H1 (cell line): ENCODE data around the gene ZC3H18. TPM values are rescaled to one million over a fixed set of nuclear protein-coding genes. Genes with fewer than 3 reads are reported as not detected.

Experiments
- CHD1 ChIP-seq: IDR thresholded peaks from 2 replicates; pipeline ENCODE4 v1.6.1; 2012; ENCODE audit warnings: low read depth, low read length, improper control_type of control experiment
- CTBP2 ChIP-seq: IDR thresholded peaks from 2 replicates; pipeline ENCODE4 v1.7.0; 2011; ENCODE audit warnings: borderline replicate concordance, mild to moderate bottlenecking, moderate library complexity, mixed read lengths, low read length; ENCODE audit not compliant: insufficient read depth, insufficient read length
- EGR1 ChIP-seq: IDR thresholded peaks from 2 replicates; pipeline ENCODE4 v1.6.1; 2011; ENCODE audit warnings: low read depth, low read length, borderline replicate concordance
- EZH2 ChIP-seq: fragments of 200-600 bp; sonication (generic); IDR thresholded peaks from 2 replicates; pipeline ENCODE4 v1.7.1; 2012; ENCODE audit warnings: low read depth, mild to moderate bottlenecking, moderate library complexity, low read length, inconsistent platforms; ENCODE audit not compliant: severe bottlenecking
- GABPA ChIP-seq: IDR thresholded peaks from 2 replicates; pipeline ENCODE4 v1.6.1; 2011; ENCODE audit warnings: mild to moderate bottlenecking, low read length, moderate library complexity, borderline replicate concordance; ENCODE audit not compliant: insufficient read depth
- GTF2F1 ChIP-seq: IDR thresholded peaks from 2 replicates; pipeline ENCODE4 v1.6.1; 2012; ENCODE audit warnings: low read depth, low read length, improper control_type of control experiment, borderline replicate concordance
- KDM5A ChIP-seq: fragments of 200-600 bp; IDR thresholded peaks from 2 replicates; pipeline ENCODE4 v1.7.1; 2012; ENCODE audit warnings: mild to moderate bottlenecking, low read length, inconsistent platforms, mixed read lengths
- NRF1 ChIP-seq: IDR thresholded peaks from 2 replicates; pipeline ENCODE4 v1.6.1; 2011; ENCODE audit warnings: mild to moderate bottlenecking, low read depth, low read length, improper control_type of control experiment
- RNF2 ChIP-seq: fragments of 200-900, 300-1000 bp; sonication (generic); IDR thresholded peaks from 2 replicates; pipeline ENCODE4 v1.7.1; 2016; ENCODE audit warnings: borderline replicate concordance, low read depth, mild to moderate bottlenecking, antibody characterized with exemption, low read length; ENCODE audit not compliant: poor library complexity, severe bottlenecking; ENCODE audit errors: missing control alignments
- SP4 ChIP-seq: IDR thresholded peaks from 2 replicates; pipeline ENCODE4 v1.6.1; 2012; ENCODE audit warnings: low read length, inconsistent platforms
- SRF ChIP-seq: IDR thresholded peaks from 2 replicates; pipeline ENCODE4 v1.6.1; 2011; ENCODE audit warnings: mild to moderate bottlenecking, low read depth, low read length, moderate library complexity
- TBP ChIP-seq: IDR thresholded peaks from 2 replicates; pipeline ENCODE4 v1.6.1; 2011; ENCODE audit warnings: low read depth, low read length, improper control_type of control experiment
- TEAD4 ChIP-seq: IDR thresholded peaks from 2 replicates; pipeline ENCODE4 v1.6.1; 2012; ENCODE audit warnings: low read depth, low read length, inconsistent platforms, mixed read lengths
- polyA plus RNA-seq, 7 experiments: library from polyadenylated mRNA; depleted of rRNA in 3 of 7; stranded (reverse) in 5 of 7; unstranded in 2 of 7; fragments of >200 nt in 5 of 7; fragments of 200-250 nt in 2 of 7; gene quantifications; 1 replicate in 5 of 7; 2 replicates in 1 of 7; 4 replicates in 1 of 7; pipeline versions ENCODE4 v1.2.1 to v1.2.3, GENCODE V29; 2011 to 2013; ENCODE audit warnings: missing spikeins in 2 of 7, mixed read lengths in 2 of 7
- total RNA-seq: library from RNA; stranded (reverse); fragmentation: NEBNext Ultra II Directional; extraction: Animal tissue kit (Norgen Biotek cat#: 25700); gene quantifications from 2 replicates; pipeline ENCODE4 v1.2.1, GENCODE V29; 2021
- TF ChIP-seq, protein P1 (sequence below): IDR thresholded peaks from 2 replicates; pipeline ENCODE4 v1.6.1; 2012; ENCODE audit warnings: inconsistent platforms
- TF ChIP-seq, protein P2 (sequence below): IDR thresholded peaks from 2 replicates; pipeline ENCODE4 v1.6.1; 2011; ENCODE audit warnings: low read length, improper control_type of control experiment

Gene ZC3H18
- total and polyA plus RNA-seq, 2 of the 8 experiments (the other 6 are each of a cell fraction or from before 2014, with no cell fraction given), result 12.1 to 73.2 TPM

DNA sequence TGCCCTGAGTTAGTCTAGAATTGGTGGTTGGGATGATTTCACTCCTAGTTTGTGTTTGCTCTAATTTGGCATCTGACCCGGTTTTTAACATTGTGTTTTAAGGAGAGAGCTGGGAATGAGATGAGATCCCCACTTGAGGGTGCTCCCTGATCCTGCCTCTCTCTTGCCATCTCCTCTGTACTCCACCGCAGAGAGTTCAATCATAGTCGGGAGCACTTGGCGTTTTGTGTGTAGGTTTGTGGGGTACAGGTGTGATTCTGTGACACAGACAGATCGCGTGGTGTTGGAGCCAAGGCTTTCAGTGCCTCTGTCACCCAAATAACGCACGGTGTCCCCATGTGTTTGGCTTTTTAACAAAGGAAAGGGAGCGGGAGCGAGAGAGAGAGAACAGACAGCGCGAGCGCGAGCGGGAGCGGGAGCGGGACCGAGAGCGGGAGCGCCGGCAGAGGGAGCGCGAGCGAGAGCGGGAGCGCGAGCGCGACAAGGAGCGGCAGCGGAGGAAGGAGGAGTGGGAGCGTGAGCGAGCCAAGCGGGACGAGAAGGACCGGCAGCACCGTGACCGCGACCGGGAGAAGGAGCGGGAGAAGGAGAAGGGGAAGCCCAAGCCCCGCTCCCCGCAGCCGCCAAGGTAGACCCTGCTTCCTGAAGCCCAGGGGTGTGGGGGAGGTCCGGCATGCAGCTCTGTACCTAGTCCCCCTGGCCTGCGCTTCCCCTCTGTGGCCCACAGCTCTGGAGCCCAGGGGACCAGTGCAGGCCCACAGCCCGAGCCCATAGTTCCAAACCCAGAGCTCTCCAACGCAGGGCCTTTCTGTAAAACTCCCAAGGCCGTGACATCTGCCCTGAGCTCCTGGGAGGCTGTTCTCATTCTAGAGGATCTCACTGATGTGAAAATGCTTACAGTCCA lies 41.0 kb downstream of the ZC3H18 start (continued):
- TF ChIP-seq EGR1 (peak; percentile 20; the same call in 1 of the 2 replicates), RNF2 (no peak), GTF2F1 (no peak), GABPA (peak; percentile 79; the same call in 1 of the 2 replicates), CTBP2 (peak; percentile 49), EZH2 (no peak), TBP (no peak; the same call in 1 of the 2 replicates), TEAD4 (no peak), NRF1 (no peak), SP4 (no peak), SRF (no peak), KDM5A (no peak), CHD1 (no peak)
- TF ChIP-seq, protein P1, sequence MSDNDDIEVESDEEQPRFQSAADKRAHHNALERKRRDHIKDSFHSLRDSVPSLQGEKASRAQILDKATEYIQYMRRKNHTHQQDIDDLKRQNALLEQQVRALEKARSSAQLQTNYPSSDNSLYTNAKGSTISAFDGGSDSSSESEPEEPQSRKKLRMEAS, result peak; percentile 52; the same call in 1 of the 2 replicates
- TF ChIP-seq, protein P2, sequence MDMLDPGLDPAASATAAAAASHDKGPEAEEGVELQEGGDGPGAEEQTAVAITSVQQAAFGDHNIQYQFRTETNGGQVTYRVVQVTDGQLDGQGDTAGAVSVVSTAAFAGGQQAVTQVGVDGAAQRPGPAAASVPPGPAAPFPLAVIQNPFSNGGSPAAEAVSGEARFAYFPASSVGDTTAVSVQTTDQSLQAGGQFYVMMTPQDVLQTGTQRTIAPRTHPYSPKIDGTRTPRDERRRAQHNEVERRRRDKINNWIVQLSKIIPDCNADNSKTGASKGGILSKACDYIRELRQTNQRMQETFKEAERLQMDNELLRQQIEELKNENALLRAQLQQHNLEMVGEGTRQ, result no peak
